NCI-H2227 (cell line): ENCODE measurements around the gene ZBTB24.
"Not testable (repeated sequence)": the region's sequence is repeated elsewhere in the genome, so short reads cannot be mapped to it uniquely, and the experiment has no call there.

Experiments used
- DNase-seq: peaks from one replicate; lab custom pipeline; 2025; ENCODE audit not compliant: unreplicated experiment; lab: John Stamatoyannopoulos, UW

The ZBTB24 gene

DNA sequence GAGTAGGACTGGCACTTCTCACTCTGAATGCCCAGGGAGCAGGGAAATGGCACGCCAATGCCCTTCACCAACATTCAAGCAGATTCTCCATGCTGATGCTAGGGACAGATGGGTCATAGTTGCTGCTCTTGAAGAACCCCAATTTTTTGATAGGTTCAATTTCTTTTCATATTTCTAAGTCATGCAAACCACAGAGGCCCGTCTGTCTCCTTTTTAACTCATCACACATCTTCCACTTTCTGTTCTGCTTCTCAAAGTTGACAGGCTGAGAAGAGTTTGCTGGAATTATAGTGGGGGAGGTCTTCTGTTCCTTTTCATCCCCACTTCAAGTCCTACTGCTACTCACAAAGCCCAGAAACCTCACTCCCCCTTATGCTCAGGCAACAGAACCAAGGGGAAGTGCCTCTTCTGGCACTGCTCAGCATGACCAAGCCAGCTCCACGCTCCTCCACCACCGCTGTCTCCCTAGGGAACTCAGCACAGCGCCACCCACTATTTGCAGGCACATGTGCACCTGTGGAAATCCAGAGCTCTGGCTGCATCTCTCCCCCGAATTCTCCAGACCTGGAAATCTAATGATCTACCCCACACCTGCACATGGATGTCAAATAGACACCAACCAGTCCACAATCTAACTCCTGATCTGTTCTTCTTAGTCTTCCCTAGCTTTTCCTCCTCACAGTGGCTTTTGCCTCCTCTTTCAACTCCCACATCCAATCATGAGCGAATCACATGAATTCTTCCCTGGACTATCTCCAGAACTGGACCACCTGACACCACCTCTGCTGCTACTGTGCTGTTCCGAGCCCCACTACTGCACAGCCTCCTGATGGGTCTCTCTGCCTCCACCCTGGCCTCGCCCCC lies 10.7 kb downstream of the ZBTB24 start:
- no peak for DNase-seq

DNA sequence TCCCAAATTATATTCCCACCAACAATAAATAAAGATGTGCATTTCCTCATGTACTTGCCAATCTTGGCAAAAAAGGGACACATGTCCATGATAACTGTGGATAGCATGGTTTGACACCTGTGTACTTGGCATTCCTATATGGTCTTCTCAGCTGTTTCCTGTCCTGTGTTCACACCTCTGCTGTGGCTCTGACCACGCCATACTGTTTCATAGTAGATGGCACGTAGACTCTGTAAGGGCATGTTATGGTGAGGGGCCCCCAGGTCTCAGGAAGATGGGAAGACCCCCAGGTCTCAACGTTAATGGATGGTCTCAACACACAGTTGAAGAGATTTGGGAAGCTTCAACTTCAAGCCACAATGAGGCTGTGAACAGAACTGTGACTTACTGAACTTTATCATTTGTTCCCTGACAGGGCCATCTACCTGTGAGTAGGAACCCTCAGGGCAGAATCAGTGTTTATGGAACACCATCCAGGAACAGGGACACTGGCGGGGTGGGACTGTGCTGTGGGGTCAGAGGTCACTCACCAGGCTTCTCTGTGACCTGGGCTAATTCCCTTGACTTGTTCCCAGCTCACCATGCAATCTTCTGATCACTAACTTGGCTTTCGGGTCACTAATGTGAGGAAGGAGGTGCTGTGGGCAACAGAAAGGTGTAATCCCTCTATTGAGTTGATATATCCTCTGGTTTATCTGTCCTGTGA lies 11.8 kb downstream of the ZBTB24 start:
- no peak for DNase-seq

DNA sequence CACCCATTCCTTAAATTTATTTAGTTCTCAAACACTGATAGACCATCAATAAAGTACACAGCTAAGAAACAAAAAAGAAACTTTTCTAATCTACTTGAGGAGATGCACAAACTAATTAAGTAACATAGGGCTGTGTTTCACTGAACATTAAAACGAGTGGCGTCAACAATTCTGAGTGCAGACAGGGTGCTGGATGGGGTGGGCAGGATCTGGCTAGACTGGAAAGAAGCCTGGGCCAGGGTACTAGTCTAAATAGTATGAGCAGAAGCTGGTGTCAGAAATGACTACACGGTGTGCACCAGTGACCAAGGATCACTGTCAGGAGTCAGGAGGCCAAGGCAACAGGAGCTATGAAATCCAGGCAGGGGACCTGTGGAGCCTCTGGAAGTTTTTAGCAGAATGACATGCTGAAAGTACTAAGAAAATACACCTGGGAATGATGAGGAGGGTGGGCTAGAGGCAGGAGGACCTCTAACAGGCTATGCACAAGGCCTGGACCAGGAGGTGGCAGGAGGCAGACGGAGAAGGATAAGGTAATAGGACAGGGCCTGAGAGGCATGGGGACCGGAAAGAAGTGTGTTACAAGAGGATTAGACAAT lies 13.3 kb downstream of the ZBTB24 start:
- no peak for DNase-seq

DNA sequence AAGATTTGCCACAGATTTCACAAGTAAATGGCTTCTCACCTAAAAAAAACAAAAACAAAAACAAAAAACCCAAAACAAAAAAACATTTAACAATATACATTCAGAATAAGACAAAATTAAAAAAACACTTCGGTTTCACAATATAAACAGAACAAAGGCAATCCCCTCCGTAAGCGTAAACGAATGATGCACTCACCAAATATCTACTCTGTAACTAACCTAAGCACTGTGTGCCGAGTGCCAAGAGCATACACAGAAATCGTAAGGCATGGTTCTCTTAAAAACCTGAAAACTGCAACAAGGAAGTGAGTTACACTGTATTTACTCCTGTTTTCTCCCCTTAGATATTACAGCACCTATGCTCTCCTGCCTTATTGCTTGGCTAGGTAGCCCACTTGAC lies 15.3 kb downstream of the ZBTB24 start:
- DNase-seq, result no peak

DNA sequence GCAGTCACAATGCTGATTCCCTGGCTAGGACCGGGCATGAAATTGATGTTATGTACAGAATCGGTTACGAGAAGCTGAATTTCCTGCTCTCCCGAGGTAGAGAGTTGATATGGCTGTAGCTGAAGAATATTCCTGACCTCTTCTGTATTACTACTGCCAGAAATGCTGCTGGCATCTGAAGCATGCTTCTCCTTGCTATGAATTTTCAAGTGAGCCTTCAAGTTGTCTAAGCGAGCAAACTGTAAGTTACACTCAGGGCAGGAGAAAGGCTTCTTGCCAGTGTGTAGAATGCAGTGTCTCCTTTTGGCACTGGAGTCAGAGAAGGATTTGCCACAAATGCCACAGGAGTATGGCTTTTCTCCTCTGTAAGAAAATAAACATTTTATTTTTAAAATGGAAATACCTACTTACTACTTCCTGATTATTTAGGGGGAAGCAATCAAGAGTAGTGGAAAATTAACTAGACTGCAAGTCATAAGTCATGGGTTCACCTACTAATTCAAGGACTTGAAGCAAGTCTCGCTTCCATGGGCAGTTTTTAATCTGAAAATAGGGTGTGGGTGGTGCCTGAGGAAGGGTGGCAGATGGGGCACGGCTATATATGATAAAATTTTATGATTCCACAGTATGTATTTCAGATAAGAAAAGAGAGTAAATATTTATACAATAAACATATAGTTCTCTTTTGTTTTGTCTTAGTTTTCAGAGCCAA lies 16.7 kb downstream of the ZBTB24 start:
- no peak for DNase-seq

DNA sequence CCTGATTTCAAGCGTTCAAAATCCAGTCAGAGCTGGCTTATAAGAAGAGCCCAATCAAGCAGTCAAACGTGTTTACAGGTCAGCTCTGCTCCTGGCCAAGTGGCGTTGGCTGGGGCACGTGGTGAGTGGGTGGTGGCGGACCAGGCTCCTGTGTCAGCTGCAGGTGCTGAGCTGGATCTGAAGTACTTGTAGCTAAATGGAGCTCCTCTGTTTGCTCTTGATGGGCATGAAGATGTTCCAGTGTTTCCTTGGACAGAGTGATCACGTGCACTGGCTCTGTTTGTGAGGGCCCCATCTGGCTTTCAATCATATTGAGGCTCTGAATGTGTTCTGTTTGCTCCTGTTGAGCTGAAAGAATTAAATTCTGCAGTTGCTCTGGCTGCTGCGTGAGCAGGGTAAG lies 17.2 kb downstream of the ZBTB24 start:
- peak; percentile 65 for DNase-seq

DNA sequence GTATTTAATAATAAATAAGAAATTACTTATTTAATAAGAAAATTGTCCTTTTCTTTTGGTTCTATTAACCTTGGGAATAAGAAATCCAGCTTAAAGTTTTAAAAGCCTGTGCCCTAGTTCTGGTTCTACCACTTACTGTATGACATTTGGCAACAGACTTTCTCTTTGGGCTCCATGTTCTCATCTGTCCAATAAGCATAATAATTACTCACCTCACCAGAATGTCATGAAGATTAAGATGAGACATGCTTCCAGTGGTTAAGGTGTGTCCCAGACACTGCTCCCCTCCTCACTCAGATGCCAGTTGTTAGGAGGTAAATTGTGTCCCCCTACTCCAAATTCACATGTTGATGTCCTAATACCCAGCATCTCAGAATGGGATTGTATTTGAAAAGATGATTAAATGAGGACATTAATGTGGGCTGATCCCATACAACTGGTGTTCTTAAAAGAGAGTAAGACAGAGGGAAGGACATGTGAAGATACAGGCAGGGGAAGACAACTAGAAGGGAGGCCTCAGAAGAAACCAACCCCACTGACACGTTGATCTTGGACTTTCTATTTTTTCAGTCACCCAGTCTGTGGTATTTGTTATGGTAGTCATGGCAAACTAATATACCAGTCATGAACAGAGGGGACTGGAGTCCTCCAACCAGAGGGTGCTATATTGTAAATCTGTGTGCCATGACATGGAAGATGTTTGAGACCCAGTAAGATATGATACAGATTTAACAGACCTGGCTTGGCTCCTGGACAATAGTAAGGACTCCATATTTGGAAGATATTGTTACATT lies 21.1 kb downstream of the ZBTB24 start:
- DNase-seq, result no peak

- DNase-seq, result not testable (repeated sequence)
Measured at GRCh38 chr6:109461205-109461604, 21.8 kb downstream of the ZBTB24 start.

DNA sequence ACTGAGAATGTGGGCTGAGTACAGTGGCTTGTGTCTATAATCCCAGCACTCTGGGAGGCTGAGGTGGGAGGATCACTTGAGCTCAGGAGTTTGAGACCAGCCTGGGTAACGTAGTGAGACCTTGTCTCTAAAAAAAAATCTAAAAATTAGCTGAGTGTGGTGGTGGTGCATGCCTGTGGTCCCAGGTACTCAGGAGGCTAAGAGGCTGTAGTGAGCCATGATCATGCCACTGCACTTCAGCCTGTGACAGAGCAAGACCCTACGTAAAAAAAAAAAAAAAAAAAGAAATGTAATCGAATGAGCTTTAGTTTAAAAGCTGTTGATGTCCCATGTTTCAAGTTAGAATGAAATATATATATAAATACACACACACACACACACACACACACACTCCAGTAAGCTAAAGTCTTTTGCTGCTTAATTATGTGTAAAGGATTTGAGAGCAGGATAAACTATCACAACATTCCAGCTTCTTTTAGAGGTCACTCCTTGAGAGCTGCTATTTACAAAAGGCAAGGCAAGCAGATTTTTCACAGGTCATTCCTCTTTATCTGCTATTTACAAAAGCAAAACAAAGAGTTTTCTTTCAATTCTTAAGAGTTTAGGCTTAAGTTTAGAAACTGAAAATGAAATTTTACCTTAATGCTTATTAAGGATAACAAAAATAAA lies 22.7 kb downstream of the ZBTB24 start:
- no peak for DNase-seq

DNA sequence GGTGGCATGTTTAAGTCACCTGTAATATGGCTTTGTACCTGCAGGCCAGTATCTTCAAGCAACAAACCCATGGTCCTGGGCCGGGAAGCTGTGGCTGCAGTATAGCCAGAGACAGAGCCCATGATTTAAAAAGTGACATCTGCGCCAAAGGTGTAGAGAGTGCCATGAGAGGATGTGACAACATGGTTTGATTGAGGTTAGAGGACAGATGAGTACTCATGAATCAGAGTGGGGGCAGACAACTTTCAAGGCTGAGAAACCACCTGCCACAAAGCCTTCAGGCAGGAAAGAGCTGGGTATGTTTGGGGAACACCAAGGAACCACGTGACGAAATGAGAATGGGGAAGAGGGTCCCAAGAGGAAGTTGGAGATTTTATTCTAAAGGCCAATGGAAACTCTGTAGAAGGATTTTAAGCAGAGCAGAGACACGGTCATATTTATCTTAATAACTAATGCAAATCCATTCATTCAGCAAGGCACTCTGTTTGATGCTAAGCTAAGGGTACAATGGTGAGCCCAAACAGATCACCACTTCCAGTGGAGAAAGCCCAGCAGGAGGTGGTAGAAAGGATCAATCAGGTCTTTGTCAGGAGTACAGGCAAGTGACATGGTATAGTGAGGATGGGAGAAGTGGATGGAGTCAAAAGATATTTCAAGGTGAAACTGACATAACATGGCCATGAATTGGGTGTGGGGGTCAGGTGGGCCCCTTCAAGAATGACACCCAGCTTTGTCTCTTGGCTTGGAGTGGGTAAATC lies 24.1 kb downstream of the ZBTB24 start:
- no peak for DNase-seq

- DNase-seq, result no peak
Measured at GRCh38 chr6:109457562-109457996, 25.4 kb downstream of the ZBTB24 start.

- no peak for DNase-seq
Measured at GRCh38 chr6:109456710-109457561, 26.1 kb downstream of the ZBTB24 start.

- DNase-seq, result peak; percentile 58
Measured at GRCh38 chr6:109456111-109456583, 26.9 kb downstream of the ZBTB24 start.

- peak; percentile 69 for DNase-seq
Measured at GRCh38 chr6:109455437-109456110, 27.4 kb downstream of the ZBTB24 start, which contains the start of gene MICAL1. TSS of gene MICAL1 (minus strand) at chr6:109455772. CDS start at chr6:109454196, 1,576 bp downstream.

DNA sequence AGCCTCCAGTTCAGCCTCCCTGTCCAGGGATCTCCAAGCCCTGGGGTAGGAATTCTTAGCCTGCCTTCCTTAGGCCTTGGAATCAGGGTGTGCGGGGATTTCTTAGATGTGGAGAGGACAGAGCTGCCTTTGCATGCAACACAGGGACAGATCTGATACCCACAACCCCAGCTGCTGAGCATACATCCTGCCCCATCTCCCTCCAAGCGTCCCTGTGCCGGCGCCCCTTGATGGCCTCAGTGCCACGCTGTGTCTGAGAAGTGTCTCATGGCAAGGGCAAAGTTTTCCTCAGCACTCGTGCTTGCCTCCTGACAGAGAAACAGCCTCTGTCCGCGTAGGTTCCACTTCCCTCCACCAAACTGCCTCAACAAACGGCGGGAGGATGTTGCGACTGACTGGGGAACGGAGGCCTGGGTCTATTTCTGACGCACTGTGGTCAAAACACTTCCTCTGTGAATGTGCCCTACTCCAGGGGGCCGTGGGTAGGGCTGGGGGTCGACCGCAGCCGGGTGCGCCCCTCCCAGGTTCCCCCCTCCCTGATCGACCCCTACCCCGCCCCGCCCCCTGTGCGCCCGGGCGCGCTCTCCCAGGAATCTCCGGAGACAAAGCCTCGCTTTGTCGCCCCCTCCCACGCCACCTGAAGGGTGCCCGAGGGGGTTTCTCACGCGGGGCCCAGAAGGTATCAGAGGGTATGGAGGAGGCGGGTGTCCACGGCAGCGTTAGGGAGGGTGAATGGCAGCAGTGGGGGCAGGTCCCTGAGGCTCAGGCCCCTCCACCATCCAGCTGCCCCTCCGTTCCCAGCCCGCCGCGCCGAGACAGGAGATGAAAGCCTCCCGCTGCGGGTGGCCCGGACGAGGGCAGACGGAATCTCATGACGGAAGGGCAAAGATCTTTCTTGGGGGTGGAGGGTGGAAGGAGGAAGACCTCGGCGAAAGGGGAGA lies 28.3 kb downstream of the ZBTB24 start:
- DNase-seq, result peak; percentile 29
